ENCODE data around the gene CYP2B6.
"Not testable (repeated sequence)": the region's sequence is repeated elsewhere in the genome, so short reads cannot be mapped to it uniquely, and the experiment has no call there.

The CYP2B6 gene

GRCh38 chr19:40979759-40980158, 11.3 kb upstream of the CYP2B6 start:
- DNase-seq: not testable (repeated sequence)
- intact Hi-C loops (cut with DNase I): loop anchor here (10.0 kb wide), 2 partner anchors 165 to 315 kb away; no protein-coding TSS in a partner anchor

DNA sequence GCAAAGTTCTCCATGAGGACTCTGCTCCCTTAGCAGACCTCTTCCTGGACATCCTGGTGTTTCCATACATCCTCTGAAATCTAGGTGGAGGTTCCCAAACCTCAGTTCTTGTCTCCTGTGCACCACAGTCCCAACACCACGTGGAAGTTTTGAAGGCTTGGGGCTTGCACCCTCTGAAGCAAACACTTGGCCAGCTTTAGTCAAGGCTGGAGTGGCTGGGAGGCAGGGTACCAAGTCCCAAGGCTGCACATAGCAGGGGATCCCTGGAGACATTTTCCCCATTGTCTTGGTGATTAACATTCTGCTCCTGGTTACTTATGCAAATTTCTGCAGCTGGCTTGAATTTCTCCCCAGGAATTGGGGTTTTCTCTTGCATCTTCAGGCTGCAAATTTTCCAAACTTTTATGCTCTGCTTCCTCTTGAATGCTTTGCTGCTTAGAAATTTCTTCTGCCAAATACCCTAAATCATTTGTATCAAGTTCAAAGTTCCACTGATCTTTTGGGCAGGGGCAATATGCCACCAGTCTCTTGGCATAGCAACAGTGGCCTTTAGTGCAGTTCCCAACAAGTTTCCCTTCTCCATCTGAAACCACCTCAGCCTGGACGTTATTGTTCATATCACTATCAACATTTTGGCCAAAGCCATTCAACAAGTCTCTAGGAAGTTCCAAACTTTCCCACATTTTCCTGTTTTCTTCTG, 10.2 kb upstream of the CYP2B6 start:
- DNase-seq; intact Hi-C loops (cut with DNase I): not testable (repeated sequence)

GRCh38 chr19:40981591-40981990, 9.5 kb upstream of the CYP2B6 start:
- no peak for DNase-seq
- intact Hi-C loops (cut with DNase I): no loop called here

GRCh38 chr19:40982594-40983101, 8.4 kb upstream of the CYP2B6 start:
- intact Hi-C loops (cut with DNase I): no loop called here
- DNase-seq: no peak

- no peak for DNase-seq
- intact Hi-C loops (cut with DNase I): no loop called here
Measured at GRCh38 chr19:40989453-40989852, 1.6 kb upstream of the CYP2B6 start.

DNA sequence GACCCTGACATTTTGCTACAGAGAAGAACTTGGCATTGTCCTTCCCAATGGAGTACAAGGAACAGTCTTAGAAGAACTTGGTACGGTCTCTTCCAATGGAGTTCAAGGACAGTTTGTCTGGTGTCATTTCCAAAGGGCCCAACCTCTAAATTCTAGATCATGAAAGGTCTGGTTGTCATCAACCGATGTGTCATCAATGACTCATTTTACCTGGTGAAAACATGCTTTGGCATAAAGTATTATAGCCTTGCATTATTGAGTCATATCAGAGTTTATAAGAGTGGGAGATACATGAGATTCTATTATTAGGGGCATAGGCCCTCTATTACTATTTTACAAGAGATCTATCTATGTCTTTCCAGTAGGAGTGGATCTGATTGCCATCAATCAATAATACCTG, 4.3 kb downstream of the CYP2B6 start:
- no peak for DNase-seq
- intact Hi-C loops (cut with DNase I): no loop called here

DNA sequence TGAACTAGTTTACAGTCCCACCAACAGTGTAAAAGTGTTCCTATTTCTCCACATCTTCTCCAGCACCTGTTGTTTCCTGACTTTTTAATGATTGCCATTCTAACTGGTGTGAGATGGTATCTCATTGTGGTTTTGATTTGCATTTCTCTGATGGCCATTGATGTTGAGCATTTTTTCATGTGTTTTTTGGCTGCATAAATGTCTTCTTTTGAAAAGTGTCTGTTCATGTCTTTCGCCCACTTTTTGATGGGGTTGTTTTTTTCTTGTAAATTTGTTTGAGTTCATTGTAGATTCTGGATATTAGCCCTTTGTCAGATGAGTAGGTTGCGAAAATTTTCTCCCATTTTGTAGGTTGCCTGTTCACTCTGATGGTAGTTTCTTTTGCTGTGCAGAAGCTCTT, 7.9 kb downstream of the CYP2B6 start:
- DNase-seq; intact Hi-C loops (cut with DNase I): not testable (repeated sequence)

GRCh38 chr19:41000310-41000737, 9.2 kb downstream of the CYP2B6 start:
- no peak for DNase-seq
- intact Hi-C loops (cut with DNase I): no loop called here

DNA sequence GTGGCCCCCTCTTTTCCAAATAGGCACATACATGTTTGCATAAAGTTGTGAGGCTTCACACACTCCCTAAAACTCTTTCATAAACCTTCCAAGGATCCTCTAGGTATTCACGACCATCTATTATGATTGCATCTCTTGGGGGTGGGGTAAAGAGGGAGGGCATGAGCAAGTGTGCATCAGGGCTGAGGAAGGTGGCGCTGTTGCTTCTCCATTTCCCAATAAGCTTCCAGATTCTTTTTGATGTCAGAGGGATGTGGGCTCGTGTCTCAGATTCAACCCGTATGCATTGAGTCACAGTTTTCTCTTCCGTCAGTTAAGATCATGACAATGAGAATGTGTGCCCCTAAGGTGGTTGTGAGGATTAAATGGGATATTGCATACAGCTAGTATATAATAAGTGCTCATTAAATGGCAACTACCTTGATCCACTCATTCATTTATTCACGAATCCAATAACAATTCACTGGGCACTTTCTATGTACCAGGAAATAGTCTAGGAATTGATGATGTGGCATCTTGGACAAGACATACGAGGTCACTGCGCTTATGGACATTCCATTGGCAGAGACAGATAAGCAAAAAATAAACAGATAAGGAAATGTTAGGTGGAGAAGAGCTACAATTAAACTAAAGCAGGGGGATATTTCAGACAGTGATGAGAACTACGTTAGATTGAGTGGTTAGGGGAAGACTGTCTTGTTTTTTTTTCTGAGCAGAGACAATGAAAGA, 10.3 kb downstream of the CYP2B6 start:
- intact Hi-C loops (cut with DNase I): no loop called here
- no peak for DNase-seq

- intact Hi-C loops (cut with DNase I); DNase-seq: not testable (repeated sequence)
Measured at GRCh38 chr19:41003656-41004055, 12.6 kb downstream of the CYP2B6 start.

GRCh38 chr19:41009700-41010235, 18.7 kb downstream of the CYP2B6 start:
- DNase-seq: no peak
- intact Hi-C loops (cut with DNase I): no loop called here

DNA sequence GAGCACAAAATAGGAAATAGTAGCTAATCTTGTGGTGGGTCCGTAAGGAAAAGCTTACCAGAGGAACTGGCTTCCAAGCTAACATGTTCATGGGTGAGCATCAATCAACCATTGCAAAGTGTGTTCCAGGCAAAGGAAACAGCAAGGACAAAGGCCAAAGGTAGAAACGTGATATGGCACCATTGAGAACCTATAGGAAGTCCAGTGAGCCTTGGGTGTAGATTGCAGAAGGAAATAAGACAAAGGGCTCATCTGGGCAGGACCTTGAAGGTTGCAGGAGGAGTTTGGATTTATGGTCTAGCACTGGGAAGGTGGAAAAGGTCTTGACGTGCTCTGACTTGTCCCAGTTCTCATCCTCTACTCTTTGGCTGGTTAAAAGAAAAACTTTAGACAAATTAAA, 22.3 kb downstream of the CYP2B6 start:
- DNase-seq: no peak
- intact Hi-C loops (cut with DNase I): no loop called here

DNA sequence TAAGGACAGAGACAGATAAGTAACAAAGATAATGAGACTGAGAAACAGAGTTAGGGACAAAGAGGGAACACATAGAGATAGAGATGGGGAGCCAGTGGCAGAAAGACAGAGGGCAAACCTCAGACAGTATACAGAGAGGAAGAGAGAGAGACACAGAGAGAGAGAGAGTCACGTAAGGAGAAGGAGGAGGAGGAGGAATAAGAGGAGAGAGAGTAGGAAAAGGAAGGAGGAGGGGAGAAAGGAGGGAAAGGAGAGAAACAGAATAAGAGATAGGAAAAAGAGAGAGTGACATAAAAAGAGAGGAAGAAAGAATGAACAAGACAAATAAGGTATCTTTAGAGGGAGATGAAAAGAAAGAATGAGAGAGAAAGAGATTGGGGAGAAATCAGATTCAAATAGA, 23.6 kb downstream of the CYP2B6 start:
- no peak for DNase-seq
- intact Hi-C loops (cut with DNase I): no loop called here

DNA sequence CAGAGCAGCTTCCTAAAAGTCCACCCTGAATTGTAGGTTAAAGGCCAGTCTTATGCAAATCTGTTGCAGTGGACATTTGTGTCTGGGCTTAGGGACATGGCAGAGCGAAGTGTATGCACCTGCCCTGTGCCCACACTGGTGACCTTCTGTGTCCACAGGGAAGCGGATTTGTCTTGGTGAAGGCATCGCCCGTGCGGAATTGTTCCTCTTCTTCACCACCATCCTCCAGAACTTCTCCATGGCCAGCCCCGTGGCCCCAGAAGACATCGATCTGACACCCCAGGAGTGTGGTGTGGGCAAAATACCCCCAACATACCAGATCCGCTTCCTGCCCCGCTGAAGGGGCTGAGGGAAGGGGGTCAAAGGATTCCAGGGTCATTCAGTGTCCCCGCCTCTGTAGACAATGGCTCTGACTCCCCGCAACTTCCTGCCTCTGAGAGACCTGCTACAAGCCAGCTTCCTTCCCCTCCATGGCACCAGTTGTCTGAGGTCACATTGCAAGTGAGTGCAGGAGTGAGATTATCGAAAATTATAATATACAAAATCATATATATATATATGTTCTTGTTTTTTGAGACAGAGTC, 25.5 kb downstream of the CYP2B6 start:
- DNase-seq: no peak
- intact Hi-C loops (cut with DNase I): no loop called here

- intact Hi-C loops (cut with DNase I): no loop called here
- no peak for DNase-seq
Measured at GRCh38 chr19:41018736-41019290, 27.7 kb downstream of the CYP2B6 start.

GRCh38 chr19:41019346-41019745, 28.3 kb downstream of the CYP2B6 start:
- DNase-seq: no peak
- intact Hi-C loops (cut with DNase I): no loop called here

- no peak for DNase-seq
- intact Hi-C loops (cut with DNase I): no loop called here
Measured at GRCh38 chr19:41023193-41023592, 32.1 kb downstream of the CYP2B6 start.

DNA sequence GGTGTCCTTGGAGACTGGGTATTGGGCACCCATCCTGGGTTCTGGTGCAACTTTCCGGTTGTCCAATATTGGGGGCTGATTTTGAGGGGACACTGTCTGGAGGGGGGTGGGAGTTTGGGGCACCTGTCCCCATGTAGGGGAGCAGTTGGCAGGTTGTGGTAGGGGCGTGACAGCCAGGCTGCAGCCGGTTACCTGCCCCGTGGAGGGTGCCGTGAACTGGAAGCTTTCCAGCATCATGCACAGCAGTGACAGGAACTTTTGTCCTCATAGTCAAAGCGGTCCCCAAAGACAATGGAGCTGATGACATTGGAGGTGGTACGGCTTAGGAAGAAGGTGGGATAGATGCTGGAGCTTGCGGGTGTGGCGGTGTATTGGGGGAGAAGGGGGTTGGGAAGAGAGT, 34.3 kb downstream of the CYP2B6 start:
- intact Hi-C loops (cut with DNase I): no loop called here
- DNase-seq: no peak

DNA sequence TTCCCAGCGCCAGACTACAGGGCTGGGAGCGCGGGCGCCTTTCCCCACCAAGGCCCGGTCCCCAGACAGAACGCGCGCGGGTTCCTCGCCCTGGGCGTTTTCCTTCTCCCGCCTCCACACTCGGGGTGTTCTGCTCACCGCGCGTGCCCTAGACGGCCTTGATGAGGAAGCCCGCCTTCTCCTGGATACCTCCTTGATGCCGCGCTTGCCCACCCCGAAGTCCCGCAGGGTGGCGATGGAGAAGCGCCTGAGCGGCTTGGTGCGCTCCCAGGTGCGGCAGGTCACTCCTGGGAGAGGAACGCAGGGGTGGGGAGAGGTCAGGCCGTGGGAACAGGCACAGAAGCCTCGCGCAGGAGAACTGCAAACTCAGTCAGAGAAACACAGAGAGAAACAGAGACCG, 34.8 kb downstream of the CYP2B6 start:
- DNase-seq: peak in 1 of 10 donors; percentile 80
- intact Hi-C loops (cut with DNase I): no loop called here

DNA sequence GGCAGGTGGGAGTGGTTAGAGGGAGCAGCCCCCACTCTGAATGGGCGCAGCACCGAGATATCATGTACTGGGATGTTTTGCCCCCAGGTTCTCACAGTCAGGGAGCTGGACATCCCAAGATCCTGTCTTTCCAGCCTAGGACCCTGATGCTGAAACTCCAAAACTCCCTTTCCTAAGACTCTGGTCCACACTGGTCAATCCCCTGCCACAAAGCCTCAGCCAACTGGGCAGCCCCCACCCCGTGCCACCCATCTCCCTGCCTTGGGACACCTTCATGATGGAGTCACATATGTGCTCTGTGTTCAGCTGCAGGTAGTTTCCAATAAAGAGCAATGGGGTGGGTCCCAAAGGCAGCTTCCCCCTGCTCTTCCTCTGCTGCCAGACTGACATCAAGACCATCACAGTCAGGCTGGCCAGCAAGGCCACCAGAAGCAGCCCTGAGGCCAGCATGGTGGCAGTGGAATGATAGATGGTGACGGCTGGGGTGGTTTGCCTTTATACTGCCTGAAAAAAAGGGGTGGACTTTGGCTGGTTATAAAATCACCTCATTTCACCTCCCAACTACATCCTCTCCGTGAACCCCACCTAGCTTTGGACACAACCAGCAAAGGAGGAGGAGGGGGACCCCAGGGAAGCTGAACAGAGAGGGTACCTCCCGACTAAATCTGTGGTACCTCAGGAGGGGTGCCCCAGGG, 36.3 kb downstream of the CYP2B6 start:
- peak in 1 of 10 donors; percentile 70 for DNase-seq
- intact Hi-C loops (cut with DNase I): no loop called here

Measured in posterior cingulate gyrus (tissue), 11 donors.